ENCODE results near the gene OBSCN. TPM values are rescaled to one million over a fixed set of nuclear protein-coding genes. Genes with fewer than 3 reads are reported as not detected.

OBSCN gene
- total RNA-seq, 4 donors from 2014 or later: 15.0 to 46.6 (median 34.4) TPM

DNA sequence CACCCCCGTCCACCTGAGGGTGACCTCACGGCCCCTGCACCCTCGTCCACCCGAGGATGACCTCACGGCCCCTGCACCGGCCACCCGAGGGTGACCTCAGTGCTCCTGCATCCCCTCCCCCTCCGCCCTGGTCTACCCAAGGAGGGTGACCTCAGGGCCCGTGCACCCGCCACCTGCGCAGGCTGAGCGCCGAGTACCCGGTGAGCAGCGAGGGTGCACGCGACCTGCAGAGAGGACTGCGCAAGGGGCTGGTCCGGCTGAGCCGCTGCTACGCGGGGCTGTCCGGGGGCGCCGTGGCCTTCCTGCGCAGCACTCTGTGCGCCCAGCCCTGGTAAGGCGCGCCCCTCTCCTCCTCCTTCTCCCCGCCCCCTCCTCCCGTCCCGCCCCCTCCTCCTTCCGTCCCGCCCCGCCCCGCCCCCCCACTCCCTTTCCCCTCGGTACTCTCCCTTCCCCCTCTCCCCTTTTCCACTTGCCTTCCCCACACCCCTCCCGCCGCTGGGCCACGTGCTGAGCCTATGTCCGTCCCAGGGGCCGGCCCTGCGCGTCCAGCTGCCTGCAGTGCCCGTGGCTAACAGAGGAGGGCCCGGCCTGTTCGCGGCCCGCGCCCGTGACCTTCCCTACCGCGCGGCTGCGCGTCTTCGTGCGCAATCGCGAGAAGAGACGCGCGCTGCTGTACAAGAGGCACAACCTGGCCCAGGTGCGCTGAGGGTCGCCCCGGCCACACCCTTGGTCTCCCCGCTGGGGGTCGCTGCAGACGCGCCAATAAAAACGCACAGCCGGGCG is 170.4 kb downstream of the OBSCN start:
- H3K27me3 ChIP-seq: no peaks in the 10 kb centered on the region
- TF ChIP-seq EP300 (IDR thresholded peaks at IDR 0.05): no peak
- TF ChIP-seq, protein P1, sequence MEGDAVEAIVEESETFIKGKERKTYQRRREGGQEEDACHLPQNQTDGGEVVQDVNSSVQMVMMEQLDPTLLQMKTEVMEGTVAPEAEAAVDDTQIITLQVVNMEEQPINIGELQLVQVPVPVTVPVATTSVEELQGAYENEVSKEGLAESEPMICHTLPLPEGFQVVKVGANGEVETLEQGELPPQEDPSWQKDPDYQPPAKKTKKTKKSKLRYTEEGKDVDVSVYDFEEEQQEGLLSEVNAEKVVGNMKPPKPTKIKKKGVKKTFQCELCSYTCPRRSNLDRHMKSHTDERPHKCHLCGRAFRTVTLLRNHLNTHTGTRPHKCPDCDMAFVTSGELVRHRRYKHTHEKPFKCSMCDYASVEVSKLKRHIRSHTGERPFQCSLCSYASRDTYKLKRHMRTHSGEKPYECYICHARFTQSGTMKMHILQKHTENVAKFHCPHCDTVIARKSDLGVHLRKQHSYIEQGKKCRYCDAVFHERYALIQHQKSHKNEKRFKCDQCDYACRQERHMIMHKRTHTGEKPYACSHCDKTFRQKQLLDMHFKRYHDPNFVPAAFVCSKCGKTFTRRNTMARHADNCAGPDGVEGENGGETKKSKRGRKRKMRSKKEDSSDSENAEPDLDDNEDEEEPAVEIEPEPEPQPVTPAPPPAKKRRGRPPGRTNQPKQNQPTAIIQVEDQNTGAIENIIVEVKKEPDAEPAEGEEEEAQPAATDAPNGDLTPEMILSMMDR (IDR thresholded peaks at IDR 0.05): peak; percentile 20 to 53
- H3K4me1 ChIP-seq: peaks cover 29% of the 10 kb centered on the region
- peak overlapping the region; percentile 56 for H3K4me3 ChIP-seq
- 1% methylated on average over 20 of the region's 73 CpGs for WGBS
- DNase-seq (ENCODE audit: low spot score in 2 of 2): peak in 1 of 2 donors; percentile 87
- peak overlapping the region; percentile 45 for H3K27ac ChIP-seq
- H3K9me3 ChIP-seq: no peaks in the 10 kb centered on the region
- H3K36me3 ChIP-seq: no peaks in the 10 kb centered on the region

DNA sequence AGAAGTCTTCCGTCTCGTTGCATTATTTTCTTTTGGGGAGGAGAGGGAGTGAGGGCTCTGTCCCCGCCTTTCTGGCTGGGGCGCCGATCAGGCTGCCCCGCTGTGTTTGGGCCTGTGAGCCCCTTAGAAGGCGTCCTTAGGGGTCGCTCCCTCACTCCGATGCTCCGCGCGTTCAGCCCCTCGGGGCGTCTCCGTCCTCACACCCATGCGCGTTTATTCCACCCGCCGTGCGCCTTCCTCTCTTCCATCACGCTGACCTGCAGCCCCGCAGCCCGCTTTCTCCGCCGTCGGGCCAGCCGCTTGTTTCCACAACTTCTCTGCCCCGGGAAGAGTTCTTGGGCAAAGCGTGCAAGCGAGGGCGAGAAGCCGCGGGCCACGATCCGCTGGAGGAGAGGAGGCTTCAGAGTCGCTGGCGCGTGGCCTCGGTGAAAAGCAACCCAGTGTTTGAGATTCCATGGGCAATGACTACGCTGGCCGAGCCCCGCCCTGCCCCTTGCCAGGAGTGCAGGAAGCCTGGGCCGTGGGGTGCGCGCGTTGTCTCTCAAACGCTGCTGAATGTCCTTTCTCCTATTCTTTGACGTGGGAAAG is 171.1 kb downstream of the OBSCN start:
- no peaks in the 10 kb centered on the region for H3K9me3 ChIP-seq
- no peaks in the 10 kb centered on the region for H3K27me3 ChIP-seq
- 2% methylated on average over 13 of the region's 48 CpGs for WGBS
- peak in 1 of 2 donors; percentile 66 for DNase-seq (ENCODE audit: low spot score in 2 of 2)
- no peaks in the 10 kb centered on the region for H3K36me3 ChIP-seq
- peaks cover 29% of the 10 kb centered on the region for H3K4me1 ChIP-seq
- peak overlapping the region; percentile 56 for H3K4me3 ChIP-seq
- TF ChIP-seq, protein P1 (IDR thresholded peaks at IDR 0.05): no peak
- TF ChIP-seq EP300 (IDR thresholded peaks at IDR 0.05) (no peak), POLR2AphosphoS5 (IDR thresholded peaks at IDR 0.05) (no peak), POLR2A (IDR thresholded peaks at IDR 0.05) (no peak)
- peak overlapping the region; percentile 45 for H3K27ac ChIP-seq

- no peaks in the 10 kb centered on the region for H3K36me3 ChIP-seq
- H3K27me3 ChIP-seq: no peaks in the 10 kb centered on the region
- DNase-seq (ENCODE audit: low spot score in 2 of 2): peak in 1 of 2 donors; percentile 38
- H3K9me3 ChIP-seq: no peaks in the 10 kb centered on the region
- H3K4me3 ChIP-seq: peak overlapping the region; percentile 56
- WGBS: 84% methylated on average over 8 of the region's 8 CpGs
- TF ChIP-seq POLR2AphosphoS5 (IDR thresholded peaks at IDR 0.05): no peak
- peaks cover 25% of the 10 kb centered on the region for H3K4me1 ChIP-seq
- no peak overlapping the region for H3K27ac ChIP-seq
Measured at GRCh38 chr1:228379666-228380065, 171.8 kb downstream of the OBSCN start.

GRCh38 chr1:228381356-228381755 is 173.5 kb downstream of the OBSCN start:
- no peak overlapping the region for H3K27ac ChIP-seq
- DNase-seq (ENCODE audit: low spot score in 2 of 2): no peak
- 92% methylated on average over 2 of the region's 2 CpGs for WGBS
- no peaks in the 10 kb centered on the region for H3K36me3 ChIP-seq
- no peak overlapping the region for H3K4me3 ChIP-seq
- peaks cover 19% of the 10 kb centered on the region for H3K4me1 ChIP-seq
- no peaks in the 10 kb centered on the region for H3K9me3 ChIP-seq
- TF ChIP-seq, protein P1 (IDR thresholded peaks at IDR 0.05): no peak
- TF ChIP-seq POLR2AphosphoS5 (IDR thresholded peaks at IDR 0.05) (no peak), POLR2A (IDR thresholded peaks at IDR 0.05) (no peak), EP300 (IDR thresholded peaks at IDR 0.05) (no peak)
- no peaks in the 10 kb centered on the region for H3K27me3 ChIP-seq

DNA sequence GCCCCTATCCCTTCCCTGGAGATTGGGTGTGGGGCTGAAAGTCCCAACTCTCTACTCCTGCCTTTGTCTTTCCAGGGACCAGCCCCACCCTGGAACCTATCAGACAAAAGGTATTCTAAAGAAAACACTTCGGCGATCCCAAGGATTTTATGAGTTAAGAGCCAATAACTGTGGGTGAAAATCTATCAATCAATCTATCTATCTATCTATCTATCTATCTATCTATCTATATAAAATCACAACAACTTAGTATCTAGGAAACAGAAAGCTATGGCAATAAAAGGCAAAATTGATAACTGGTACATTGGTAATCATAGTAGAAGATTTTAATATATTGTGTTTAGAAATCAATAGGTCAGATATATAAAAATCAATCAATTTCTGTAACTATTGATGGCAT is 175.9 kb downstream of the OBSCN start:
- Histone ChIP-seq H3K4me3 (no peak overlapping the region), H3K4me1 (peaks cover 7% of the 10 kb centered on the region), H3K36me3 (no peaks in the 10 kb centered on the region), H3K9me3 (no peaks in the 10 kb centered on the region), H3K27ac (no peak overlapping the region), H3K27me3 (no peaks in the 10 kb centered on the region)
- no peak for DNase-seq (ENCODE audit: low spot score in 2 of 2)
- no peak for TF ChIP-seq POLR2A (IDR thresholded peaks at IDR 0.05)
- 80% methylated on average over 2 of the region's 2 CpGs for WGBS

- no peaks in the 10 kb centered on the region for H3K9me3 ChIP-seq
- H3K27ac ChIP-seq: no peak overlapping the region
- H3K4me1 ChIP-seq: no peaks in the 10 kb centered on the region
- H3K36me3 ChIP-seq: no peaks in the 10 kb centered on the region
- no peak for DNase-seq (ENCODE audit: low spot score in 2 of 2)
- TF ChIP-seq, protein P1 (IDR thresholded peaks at IDR 0.05): no peak
- no peak for TF ChIP-seq POLR2A (IDR thresholded peaks at IDR 0.05)
- no peak for TF ChIP-seq EP300 (IDR thresholded peaks at IDR 0.05)
- no peak for TF ChIP-seq POLR2AphosphoS5 (IDR thresholded peaks at IDR 0.05)
- H3K27me3 ChIP-seq: no peaks in the 10 kb centered on the region
- no peak overlapping the region for H3K4me3 ChIP-seq
Measured at GRCh38 chr1:228385232-228385631, 177.4 kb downstream of the OBSCN start.

Data from suprapubic skin (tissue), 4 donors.